ENCODE measurements around the gene ELL. TPM values are rescaled to one million over a fixed set of nuclear protein-coding genes. Genes with fewer than 3 reads are reported as not detected.
"Not testable (repeated sequence)": the region's sequence is repeated elsewhere in the genome, so short reads cannot be mapped to it uniquely, and the experiment has no call there.

ELL gene
- total RNA-seq, 1 donor from 2014 or later: 9.7 TPM

DNA sequence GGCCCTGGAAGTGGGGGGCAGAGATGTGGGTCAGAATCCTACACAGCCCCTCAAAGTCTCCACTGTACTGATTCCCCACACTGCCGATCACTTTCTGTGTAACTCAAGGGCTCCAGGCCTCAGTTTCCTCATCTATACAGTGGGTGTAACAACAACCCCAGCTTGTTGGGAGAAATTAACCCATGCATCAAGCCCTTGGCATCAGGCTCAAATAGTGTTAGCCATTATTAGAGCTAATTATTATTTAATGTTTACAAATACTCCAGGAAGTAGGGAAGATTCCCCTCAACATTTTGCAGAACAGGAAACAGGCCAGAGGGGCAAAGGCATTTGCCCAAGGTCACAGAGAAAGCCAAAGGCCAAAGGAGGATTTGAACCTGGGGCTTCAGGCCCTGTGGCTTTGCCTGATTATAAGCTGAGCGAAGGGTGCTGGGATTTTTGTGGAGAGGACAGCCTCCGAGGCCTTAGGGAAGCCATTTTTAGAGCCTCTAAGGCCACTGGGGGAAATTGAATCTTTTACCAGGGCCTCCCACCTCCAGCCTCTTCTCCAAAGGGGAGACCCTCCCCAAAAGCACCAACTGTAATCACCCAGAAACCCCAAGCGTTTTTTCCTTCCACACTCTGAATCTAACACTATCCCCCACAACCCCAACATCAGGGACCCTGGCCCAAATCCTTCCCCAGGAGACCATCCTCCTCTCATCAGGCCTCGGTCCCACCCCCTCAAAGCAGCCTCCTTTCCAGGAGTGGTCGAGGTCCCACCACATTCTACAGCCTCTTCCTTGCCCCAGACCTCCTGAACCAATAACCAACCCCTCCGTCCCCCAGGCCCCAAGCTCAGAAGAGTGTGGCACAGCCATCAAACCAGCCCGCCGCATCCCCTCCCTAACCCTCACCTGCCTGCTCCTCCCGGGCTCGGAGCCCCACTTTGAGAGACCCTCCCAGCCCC, 20.4 kb upstream of the ELL start:
- Histone ChIP-seq H3K4me3 (ENCODE audit: low read depth, low read length) (peak overlapping the region; percentile 77), H3K36me3 (ENCODE audit: control insufficient read depth, insufficient read depth, low read length) (peaks cover 15% of the 10 kb centered on the region), H3K27me3 (ENCODE audit: control insufficient read depth, insufficient read depth, low read length) (no peaks in the 10 kb centered on the region)
- FAIRE-seq (no peak), DNase-seq (ENCODE audit: low read depth) (no peak)
- TF ChIP-seq, protein P1, sequence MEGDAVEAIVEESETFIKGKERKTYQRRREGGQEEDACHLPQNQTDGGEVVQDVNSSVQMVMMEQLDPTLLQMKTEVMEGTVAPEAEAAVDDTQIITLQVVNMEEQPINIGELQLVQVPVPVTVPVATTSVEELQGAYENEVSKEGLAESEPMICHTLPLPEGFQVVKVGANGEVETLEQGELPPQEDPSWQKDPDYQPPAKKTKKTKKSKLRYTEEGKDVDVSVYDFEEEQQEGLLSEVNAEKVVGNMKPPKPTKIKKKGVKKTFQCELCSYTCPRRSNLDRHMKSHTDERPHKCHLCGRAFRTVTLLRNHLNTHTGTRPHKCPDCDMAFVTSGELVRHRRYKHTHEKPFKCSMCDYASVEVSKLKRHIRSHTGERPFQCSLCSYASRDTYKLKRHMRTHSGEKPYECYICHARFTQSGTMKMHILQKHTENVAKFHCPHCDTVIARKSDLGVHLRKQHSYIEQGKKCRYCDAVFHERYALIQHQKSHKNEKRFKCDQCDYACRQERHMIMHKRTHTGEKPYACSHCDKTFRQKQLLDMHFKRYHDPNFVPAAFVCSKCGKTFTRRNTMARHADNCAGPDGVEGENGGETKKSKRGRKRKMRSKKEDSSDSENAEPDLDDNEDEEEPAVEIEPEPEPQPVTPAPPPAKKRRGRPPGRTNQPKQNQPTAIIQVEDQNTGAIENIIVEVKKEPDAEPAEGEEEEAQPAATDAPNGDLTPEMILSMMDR (IDR thresholded peaks at IDR 0.05; ENCODE audit: insufficient read depth, low read length, severe bottlenecking): no peak

DNA sequence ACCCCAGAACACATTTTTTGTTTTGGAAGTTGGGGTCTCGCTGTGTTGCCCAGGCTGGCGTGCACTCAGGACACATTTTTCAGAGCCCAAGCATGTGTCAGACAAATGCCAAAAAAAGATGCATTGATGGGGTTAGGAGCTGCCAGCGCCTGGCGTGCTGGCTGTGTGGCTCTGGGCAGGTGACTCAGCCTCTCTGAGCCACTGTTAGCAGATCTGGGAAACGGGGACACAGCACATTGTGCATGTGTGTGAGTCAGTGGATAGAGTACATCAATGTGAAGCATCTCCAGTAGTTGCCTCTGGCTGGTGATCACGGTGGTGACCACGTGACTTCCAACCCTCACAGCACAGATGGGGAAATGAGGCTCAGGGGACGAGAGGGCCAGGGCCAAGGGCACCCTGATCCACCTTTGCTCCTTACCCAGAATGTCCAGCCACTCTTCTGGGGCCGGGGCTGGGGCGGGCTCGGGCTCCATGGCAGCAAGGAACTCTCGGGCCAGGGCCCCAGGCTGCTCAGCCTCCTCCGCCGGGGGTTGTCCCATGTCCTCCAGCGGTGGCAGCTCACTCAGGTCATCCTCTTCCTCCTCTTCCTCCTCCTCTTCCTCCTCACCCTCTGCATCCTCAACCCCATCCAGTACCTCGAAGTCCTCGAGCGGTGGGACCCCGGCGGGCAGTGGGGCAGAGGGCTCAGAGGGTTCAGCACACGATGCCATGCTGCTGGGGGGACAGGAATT, 19.6 kb upstream of the ELL start:
- FAIRE-seq: no peak
- H3K36me3 ChIP-seq (ENCODE audit: control insufficient read depth, insufficient read depth, low read length): peaks cover 17% of the 10 kb centered on the region
- TF ChIP-seq, protein P1 (IDR thresholded peaks at IDR 0.05; ENCODE audit: insufficient read depth, low read length, severe bottlenecking): no peak
- H3K4me3 ChIP-seq (ENCODE audit: low read depth, low read length): no peak overlapping the region
- peak; percentile 12 for DNase-seq (ENCODE audit: low read depth)
- no peaks in the 10 kb centered on the region for H3K27me3 ChIP-seq (ENCODE audit: control insufficient read depth, insufficient read depth, low read length)

DNA sequence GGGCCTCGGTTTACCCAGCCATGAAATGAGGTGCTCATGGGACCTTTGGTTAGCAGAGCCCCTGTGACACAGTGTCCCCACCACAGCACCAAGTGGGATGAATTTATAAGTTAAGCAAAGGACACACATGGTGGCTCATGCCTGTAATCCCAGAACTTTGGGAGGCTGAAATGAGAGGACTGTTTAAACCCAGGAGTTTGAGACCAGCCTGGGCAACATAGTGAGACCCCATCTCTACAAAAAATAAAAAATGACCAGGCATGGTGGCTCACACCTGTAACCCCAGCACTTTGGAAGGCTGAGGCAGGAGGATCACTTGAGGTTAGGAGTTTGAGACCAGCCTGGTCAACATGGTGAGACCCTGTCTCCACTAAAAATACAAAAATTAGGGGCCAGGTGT, 18.3 kb upstream of the ELL start:
- not testable (repeated sequence) for DNase-seq (ENCODE audit: low read depth); FAIRE-seq; H3K4me3 ChIP-seq (ENCODE audit: low read depth, low read length); H3K27me3 ChIP-seq (ENCODE audit: control insufficient read depth, insufficient read depth, low read length)
- peaks cover 20% of the 10 kb centered on the region for H3K36me3 ChIP-seq (ENCODE audit: control insufficient read depth, insufficient read depth, low read length)

DNA sequence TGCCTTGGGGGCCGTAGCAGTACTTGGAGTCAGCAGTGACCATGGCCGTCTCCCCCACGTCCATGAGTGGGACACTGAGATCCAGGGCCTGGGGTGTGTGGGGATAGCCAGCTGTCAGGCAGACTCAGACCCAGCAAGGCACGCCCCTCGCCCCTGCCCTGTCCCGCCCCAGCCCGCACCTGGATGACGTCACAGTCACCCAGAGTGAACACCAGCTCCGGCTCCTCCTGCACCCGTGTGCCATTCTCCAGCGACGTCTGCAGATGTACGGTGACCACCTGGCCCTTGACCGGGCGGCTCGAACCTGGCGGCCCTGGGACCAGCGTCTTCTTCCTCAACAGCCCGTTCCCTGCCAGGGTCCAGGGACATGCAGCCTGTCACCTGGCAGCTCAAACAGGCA, 17.5 kb upstream of the ELL start:
- TF ChIP-seq, protein P1 (IDR thresholded peaks at IDR 0.05; ENCODE audit: insufficient read depth, low read length, severe bottlenecking): no peak
- DNase-seq (ENCODE audit: low read depth) (no peak), FAIRE-seq (no peak)
- Histone ChIP-seq H3K4me3 (ENCODE audit: low read depth, low read length) (no peak overlapping the region), H3K27me3 (ENCODE audit: control insufficient read depth, insufficient read depth, low read length) (no peaks in the 10 kb centered on the region), H3K36me3 (ENCODE audit: control insufficient read depth, insufficient read depth, low read length) (peaks cover 20% of the 10 kb centered on the region)

DNA sequence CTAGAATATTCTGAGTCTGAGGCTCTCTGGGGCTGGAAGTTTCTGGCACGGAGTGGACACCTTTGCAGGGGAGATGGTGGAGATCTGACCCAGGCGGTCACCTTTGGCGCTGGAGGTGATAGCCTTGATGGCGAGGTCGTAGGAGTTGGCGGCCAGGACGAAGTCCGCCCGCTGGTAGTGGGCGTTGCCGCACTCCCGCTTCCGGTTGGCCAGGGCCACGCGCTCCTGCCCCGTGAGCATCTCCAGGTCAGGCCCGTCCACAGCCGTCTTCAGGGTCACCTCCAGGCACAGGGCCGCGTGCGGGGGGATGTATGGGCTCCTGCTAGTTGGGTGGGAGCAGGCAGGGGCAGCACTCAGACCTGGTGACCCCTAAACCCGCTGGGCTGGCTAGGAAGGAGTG, 16.2 kb upstream of the ELL start:
- DNase-seq (ENCODE audit: low read depth) (no peak), FAIRE-seq (no peak)
- TF ChIP-seq, protein P1 (IDR thresholded peaks at IDR 0.05; ENCODE audit: insufficient read depth, low read length, severe bottlenecking): no peak
- no peaks in the 10 kb centered on the region for H3K27me3 ChIP-seq (ENCODE audit: control insufficient read depth, insufficient read depth, low read length)
- H3K4me3 ChIP-seq (ENCODE audit: low read depth, low read length): no peak overlapping the region
- H3K36me3 ChIP-seq (ENCODE audit: control insufficient read depth, insufficient read depth, low read length): peaks cover 20% of the 10 kb centered on the region

DNA sequence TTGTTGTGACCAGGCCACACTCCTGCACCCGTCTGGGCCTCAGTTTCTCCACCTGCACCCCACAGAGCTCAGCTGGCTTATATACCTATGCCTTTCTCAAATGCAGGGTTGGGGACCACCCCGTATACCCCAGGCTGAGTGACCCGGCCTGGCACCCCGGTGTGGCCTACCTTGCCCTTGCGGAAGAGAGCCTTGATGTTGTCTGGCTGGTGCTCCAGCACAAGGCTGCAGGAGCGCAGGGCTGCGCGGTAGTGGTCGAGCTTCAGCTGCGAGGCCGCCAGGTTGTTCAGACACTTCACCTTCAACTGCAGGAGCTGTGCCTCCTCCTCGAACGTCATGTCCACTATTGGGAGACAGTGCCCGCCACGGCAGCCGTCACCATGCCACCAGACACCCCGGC, 15.6 kb upstream of the ELL start:
- TF ChIP-seq, protein P1 (IDR thresholded peaks at IDR 0.05; ENCODE audit: insufficient read depth, low read length, severe bottlenecking): no peak
- Histone ChIP-seq H3K4me3 (ENCODE audit: low read depth, low read length) (no peak overlapping the region), H3K36me3 (ENCODE audit: control insufficient read depth, insufficient read depth, low read length) (peaks cover 22% of the 10 kb centered on the region), H3K27me3 (ENCODE audit: control insufficient read depth, insufficient read depth, low read length) (no peaks in the 10 kb centered on the region)
- no peak for FAIRE-seq
- DNase-seq (ENCODE audit: low read depth): no peak
